COLO829 (cell line): Measurements from ENCODE around the gene CCDC172.
"Not testable (repeated sequence)": the region's sequence is repeated elsewhere in the genome, so short reads cannot be mapped to it uniquely, and the experiment has no call there.

ENCODE experiments used
- DNase-seq: peaks from one replicate; pipeline ENCODE4 v3.0.0; 2012; ENCODE audit warnings: low spot score

CCDC172 gene

GRCh38 chr10:116336866-116337265 lies 12.6 kb downstream of the CCDC172 start:
- no peak for DNase-seq

GRCh38 chr10:116352125-116352524 lies 27.9 kb downstream of the CCDC172 start:
- DNase-seq, result no peak

GRCh38 chr10:116353817-116354216 lies 29.6 kb downstream of the CCDC172 start:
- DNase-seq, result no peak

GRCh38 chr10:116355341-116355740 lies 31.1 kb downstream of the CCDC172 start:
- no peak for DNase-seq

GRCh38 chr10:116356833-116357232 lies 32.6 kb downstream of the CCDC172 start:
- no peak for DNase-seq

GRCh38 chr10:116364868-116365267 lies 40.6 kb downstream of the CCDC172 start:
- no peak for DNase-seq

- DNase-seq, result no peak
These were observed 47.5 kb downstream of the CCDC172 start for GRCh38 chr10:116371737-116372136.

GRCh38 chr10:116382290-116382689 lies 58.0 kb downstream of the CCDC172 start:
- no peak for DNase-seq

- no peak for DNase-seq
These were observed 61.1 kb downstream of the CCDC172 start for GRCh38 chr10:116385311-116385710.

GRCh38 chr10:116385994-116386809 lies 62.0 kb downstream of the CCDC172 start:
- no peak for DNase-seq

GRCh38 chr10:116393246-116393831 lies 69.1 kb downstream of the CCDC172 start:
- DNase-seq, result not testable (repeated sequence)

- no peak for DNase-seq
These were observed 71.2 kb downstream of the CCDC172 start for GRCh38 chr10:116395223-116395985.

GRCh38 chr10:116398224-116398623 lies 74.0 kb downstream of the CCDC172 start:
- DNase-seq, result no peak

GRCh38 chr10:116402858-116403257 lies 78.6 kb downstream of the CCDC172 start:
- DNase-seq, result no peak

GRCh38 chr10:116403740-116404250 lies 79.5 kb downstream of the CCDC172 start:
- DNase-seq, result no peak

- DNase-seq, result no peak
These were observed 84.5 kb downstream of the CCDC172 start for GRCh38 chr10:116408719-116409118.

GRCh38 chr10:116410351-116410750 lies 86.1 kb downstream of the CCDC172 start:
- no peak for DNase-seq

GRCh38 chr10:116417821-116418220 lies 93.6 kb downstream of the CCDC172 start:
- peak; percentile 28 for DNase-seq

GRCh38 chr10:116418389-116418788 lies 94.1 kb downstream of the CCDC172 start:
- no peak for DNase-seq

- no peak for DNase-seq
These were observed 97.6 kb downstream of the CCDC172 start for GRCh38 chr10:116421815-116422214.

- no peak for DNase-seq
These were observed 103.4 kb downstream of the CCDC172 start, which contains the start of gene PNLIPRP3 for GRCh38 chr10:116427671-116428070. Gene PNLIPRP3, plus strand, starts transcription at chr10:116427847. Its CDS starts 166 bp downstream, at chr10:116428013.

- no peak for DNase-seq
These were observed 105.2 kb downstream of the CCDC172 start for GRCh38 chr10:116429288-116429977.
